Ovary (tissue), 9 donors: ENCODE results near the gene NEMF. TPM values are rescaled to one million over a fixed set of nuclear protein-coding genes. Genes with fewer than 3 reads are reported as not detected.
"Not testable (repeated sequence)": the region's sequence is repeated elsewhere in the genome, so short reads cannot be mapped to it uniquely, and the experiment has no call there.

Experiments used
- DNase-seq, 5 donors: peaks; one replicate each; pipeline ENCODE4 v3.0.0-alpha.2; 2019 to 2020
- H3K27ac ChIP-seq, 2 donors: fragments of 200-600 bp; one replicate each; pipeline versions ENCODE4 v1.5.1 to v1.8.0; 2019 to 2022
- H3K27me3 ChIP-seq: fragments of 200-600 bp; one replicate; pipeline ENCODE4 v1.8.0; 2022
- H3K36me3 ChIP-seq: fragments of 200-600 bp; sonication (generic); one replicate; pipeline ENCODE4 v1.5.1; 2019
- H3K4me1 ChIP-seq: one replicate; pipeline ENCODE4 v1.8.1; 2013; ENCODE audit warnings: mild to moderate bottlenecking, moderate library complexity; ENCODE audit not compliant: insufficient read depth
- H3K4me3 ChIP-seq: fragments of 200-600 bp; sonication (generic); one replicate; pipeline ENCODE4 v1.5.1; 2017
- H3K9me3 ChIP-seq, 2 donors: fragments of 200-600 bp in 1 of 2; sonication (generic) in 1 of 2; one replicate each; pipeline versions ENCODE4 v1.5.1 to v1.8.1; 2013 to 2019; ENCODE audit warnings: mild to moderate bottlenecking in 1 of 2, moderate library complexity in 1 of 2
- CTCF ChIP-seq, 3 donors: fragments of 450-650 bp in 2 of 3; fragments of 200-600 bp in 1 of 3; IDR thresholded peaks; one replicate each; pipeline versions ENCODE4 v1.5.1 to v1.8.0; 2016 to 2022; ENCODE audit warnings: antibody characterized with exemption in 3 of 3, mild to moderate bottlenecking in 1 of 3
- EP300 ChIP-seq: sonication (generic); formaldehyde crosslinking; IDR thresholded peaks from one replicate; pipeline ENCODE4 v1.6.1; 2017; ENCODE audit warnings: antibody characterized with exemption
- POLR2A ChIP-seq: fragments of 450-650 bp; IDR thresholded peaks from one replicate; pipeline ENCODE4 v1.6.1; 2017; ENCODE audit warnings: antibody characterized with exemption, mild to moderate bottlenecking, moderate library complexity
- WGBS, 3 donors: extraction: QIAGEN DNeasy Blood & Tissue Kit in 1 of 3; methylation state at CpG; one replicate each; pipeline versions ENCODE4 v1.1.5 to v1.1.7; 2013 to 2017; 5-methylcytosine and 5-hydroxymethylcytosine counted together
- intact Hi-C, 4 donors: fragments of 100-400 bp; cut with DNase I; formaldehyde crosslinking; loops; one replicate each; pipeline versions ENCODE4 v1.11.0 to v1.15.1; 2022 to 2023
- polyA plus RNA-seq, 2 donors: library from polyadenylated mRNA; stranded (reverse); fragments of 200-250 nt in 1 of 2; fragments of 350-450 nt in 1 of 2; fragmentation: Illumina TruSeq in 1 of 2; extraction: RNeasy Lipid Tissue Mini Kit (QIAGEN cat#74804) in 1 of 2; gene quantifications; one replicate each; pipeline ENCODE4 v1.2.3, GENCODE V29; 2013 to 2014
- total RNA-seq, 7 donors: library from RNA; depleted of rRNA in 2 of 7; stranded (reverse); fragments of >200 nt in 2 of 7; fragmentation: NEBNext Ultra II Directional in 3 of 7; extraction: Animal tissue kit (Norgen Biotek cat#: 25700) in 3 of 7; gene quantifications; one replicate each; pipeline versions ENCODE4 v1.1.0 to v1.2.4, GENCODE V29; 2016 to 2023
- donor health status: DM: no; HTN: no; CAD: no; lungs with moderate emphysema.
- donor health status: DM: no; HTN: no; CAD: no.
- donor health status: Bipolar disorder and iron deficiency.
- donor health status: DM: yes; HTN: yes; CAD: no.
- donor health status: DM: no; HTN: no; CAD: no.
- donor health status: DM: yes; HTN: yes; CAD: no.

The NEMF gene
- total and polyA plus RNA-seq, 9 donors = 20.9 to 98.9 (median 68.6) TPM

- 0% methylated on average over 1 of the region's 1 CpG for WGBS, 3 donors
- H3K4me3 ChIP-seq = no peak overlapping the region
- TF ChIP-seq POLR2A (no peak), CTCF (IDR thresholded peaks at IDR 0.05) (no peak), EP300 (no peak)
- no peaks in the 10 kb centered on the region for H3K27me3 ChIP-seq
- DNase-seq = no peak
- no peaks in the 10 kb centered on the region for H3K36me3 ChIP-seq
- intact Hi-C loops = no loop called here
- H3K9me3 ChIP-seq = no peaks in the 10 kb centered on the region
- no peaks in the 10 kb centered on the region for H3K4me1 ChIP-seq
- no peak overlapping the region for H3K27ac ChIP-seq
These were observed 43.8 kb downstream of the NEMF start for GRCh38 chr14:49808780-49809179.

DNA sequence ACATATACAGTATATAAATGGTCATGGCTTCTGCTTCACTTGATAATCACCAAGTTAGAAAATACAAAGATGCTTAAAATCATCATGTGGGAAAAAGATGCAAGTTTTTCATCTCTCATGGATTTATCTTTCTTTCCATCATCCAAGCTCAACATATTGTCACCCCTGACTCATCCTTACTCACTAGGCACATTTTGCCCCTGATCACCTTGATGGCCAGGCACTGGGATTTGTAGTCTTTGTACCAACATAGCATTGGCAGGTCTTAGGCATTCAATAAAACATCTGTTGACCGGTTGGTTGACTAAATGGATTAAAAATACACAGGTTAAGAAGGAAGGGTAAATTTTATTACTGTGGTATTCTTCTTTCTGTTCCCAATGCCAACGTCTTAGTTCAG, 56.6 kb downstream of the NEMF start:
- 83 to 92% (median 89%) methylated on average over 2 of the region's 2 CpGs for whole genome bisulfite sequencing, 3 donors
- H3K9me3 ChIP-seq = no peaks in the 10 kb centered on the region
- H3K4me1 ChIP-seq = no peaks in the 10 kb centered on the region
- no peak overlapping the region for H3K4me3 ChIP-seq
- no peak for TF ChIP-seq EP300
- no peak for TF ChIP-seq POLR2A
- DNase-seq = no peak
- no peaks in the 10 kb centered on the region for H3K27me3 ChIP-seq
- no peaks in the 10 kb centered on the region for H3K36me3 ChIP-seq
- H3K27ac ChIP-seq = no peak overlapping the region
- intact Hi-C loops = no loop called here

GRCh38 chr14:49792618-49793017, 60.0 kb downstream of the NEMF start:
- H3K36me3 ChIP-seq = no peaks in the 10 kb centered on the region
- H3K27ac ChIP-seq = no peak overlapping the region
- TF ChIP-seq POLR2A = no peak
- DNase-seq = no peak
- no peaks in the 10 kb centered on the region for H3K4me1 ChIP-seq
- WGBS, 3 donors = 0% methylated on average over 1 of the region's 1 CpG
- intact Hi-C loops = no loop called here
- H3K27me3 ChIP-seq = no peaks in the 10 kb centered on the region
- no peaks in the 10 kb centered on the region for H3K9me3 ChIP-seq
- no peak overlapping the region for H3K4me3 ChIP-seq

GRCh38 chr14:49786315-49786714, 66.3 kb downstream of the NEMF start:
- Histone ChIP-seq H3K4me3 (no peak overlapping the region), H3K27ac (no peak overlapping the region), H3K36me3 (no peaks in the 10 kb centered on the region), H3K4me1 (no peaks in the 10 kb centered on the region), H3K27me3 (no peaks in the 10 kb centered on the region), H3K9me3 (no peaks in the 10 kb centered on the region)
- DNase-seq = no peak
- TF ChIP-seq EP300 (no peak), POLR2A (no peak), CTCF (IDR thresholded peaks at IDR 0.05) (no peak)
- WGBS, 3 donors = 96 to 100% (median 98%) methylated on average over 2 of the region's 2 CpGs
- intact Hi-C loops = loop anchor here in 1 of 4 donors (10.0 kb wide), 1 partner anchor 48 kb away; no protein-coding TSS in a partner anchor

- H3K4me3 ChIP-seq = no peak overlapping the region
- no peaks in the 10 kb centered on the region for H3K9me3 ChIP-seq
- no peaks in the 10 kb centered on the region for H3K4me1 ChIP-seq
- no peak overlapping the region for H3K27ac ChIP-seq
- DNase-seq = no peak
- no peaks in the 10 kb centered on the region for H3K27me3 ChIP-seq
- no peaks in the 10 kb centered on the region for H3K36me3 ChIP-seq
- WGBS, 3 donors = 79 to 83% (median 80%) methylated on average over 3 of the region's 3 CpGs
- no peak for TF ChIP-seq CTCF (IDR thresholded peaks at IDR 0.05)
- TF ChIP-seq POLR2A = no peak
- TF ChIP-seq EP300 = no peak
- intact Hi-C loops = loop anchor here in 1 of 4 donors (10.0 kb wide), 1 partner anchor 51 kb away; no protein-coding TSS in a partner anchor
These were observed 69.1 kb downstream of the NEMF start for GRCh38 chr14:49783394-49784014.

DNA sequence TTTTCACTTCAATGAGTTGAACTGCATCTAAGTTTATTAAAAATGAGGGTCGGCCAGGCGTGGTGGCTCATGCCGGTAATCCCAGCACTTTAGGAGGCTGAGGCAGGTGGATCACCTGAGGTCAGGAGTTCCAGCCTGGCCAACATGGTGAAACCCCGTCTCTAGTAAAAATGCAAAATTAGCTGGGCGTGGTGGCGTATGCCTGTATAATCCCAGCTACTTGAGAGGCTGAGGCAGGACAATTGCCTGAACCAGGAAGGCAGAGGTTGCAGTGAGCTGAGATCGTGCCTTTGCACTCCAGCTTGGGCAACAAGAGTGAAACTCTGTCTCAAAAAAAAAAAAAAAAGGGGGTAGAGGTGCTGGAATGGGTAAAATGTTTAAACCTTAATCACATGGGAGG, 71.5 kb downstream of the NEMF start:
- DNase-seq, H3K27ac ChIP-seq, H3K9me3 ChIP-seq, H3K4me1 ChIP-seq, H3K36me3 ChIP-seq, H3K27me3 ChIP-seq, H3K4me3 ChIP-seq: not testable (repeated sequence)
- intact Hi-C loops = loop anchor here in 1 of 4 donors (10.0 kb wide), 1 partner anchor 54 kb away; no protein-coding TSS in a partner anchor
- WGBS, 3 donors = 89 to 95% (median 95%) methylated on average over 7 of the region's 7 CpGs
